IPS DF 6.9 (cell line): ENCODE results near the gene AP2A2.
"Not testable (repeated sequence)": the region's sequence is repeated elsewhere in the genome, so short reads cannot be mapped to it uniquely, and the experiment has no call there.

Source experiments
- DNase-seq: peaks from one replicate; pipeline ENCODE4 v3.0.0-alpha.2; 2013; ENCODE audit warnings: low read depth, low spot score
- H3K27ac ChIP-seq: one replicate; pipeline ENCODE4 v1.5.1; 2013; ENCODE audit warnings: low read length, control low read depth
- H3K27me3 ChIP-seq: 2 replicates; pipeline ENCODE4 v1.6.1; 2013; ENCODE audit warnings: mild to moderate bottlenecking, low read length; ENCODE audit not compliant: control insufficient read depth, insufficient read depth
- H3K36me3 ChIP-seq: 2 replicates; pipeline ENCODE4 v1.6.1; 2013; ENCODE audit warnings: low read length; ENCODE audit not compliant: control insufficient read depth, insufficient read depth
- H3K4me1 ChIP-seq: 2 replicates; pipeline ENCODE4 v1.6.1; 2013; ENCODE audit warnings: low read length; ENCODE audit not compliant: control insufficient read depth, insufficient read depth
- H3K4me3 ChIP-seq: 2 replicates; pipeline ENCODE4 v1.5.1; 2013; ENCODE audit warnings: mild to moderate bottlenecking, low read length
- H3K9me3 ChIP-seq: 2 replicates; pipeline ENCODE4 v1.6.1; 2013; ENCODE audit warnings: low read length, inconsistent platforms; ENCODE audit not compliant: control insufficient read depth, insufficient read depth
- WGBS: extraction: QIAGEN DNeasy Blood & Tissue Kit; methylation state at CpG from one replicate; pipeline ENCODE4 v1.1.7; 2013; ENCODE audit warnings: mixed read lengths, missing lambda C conversion rate; ENCODE audit not compliant: insufficient read length, insufficient coverage; 5-methylcytosine and 5-hydroxymethylcytosine counted together

The AP2A2 gene

DNA sequence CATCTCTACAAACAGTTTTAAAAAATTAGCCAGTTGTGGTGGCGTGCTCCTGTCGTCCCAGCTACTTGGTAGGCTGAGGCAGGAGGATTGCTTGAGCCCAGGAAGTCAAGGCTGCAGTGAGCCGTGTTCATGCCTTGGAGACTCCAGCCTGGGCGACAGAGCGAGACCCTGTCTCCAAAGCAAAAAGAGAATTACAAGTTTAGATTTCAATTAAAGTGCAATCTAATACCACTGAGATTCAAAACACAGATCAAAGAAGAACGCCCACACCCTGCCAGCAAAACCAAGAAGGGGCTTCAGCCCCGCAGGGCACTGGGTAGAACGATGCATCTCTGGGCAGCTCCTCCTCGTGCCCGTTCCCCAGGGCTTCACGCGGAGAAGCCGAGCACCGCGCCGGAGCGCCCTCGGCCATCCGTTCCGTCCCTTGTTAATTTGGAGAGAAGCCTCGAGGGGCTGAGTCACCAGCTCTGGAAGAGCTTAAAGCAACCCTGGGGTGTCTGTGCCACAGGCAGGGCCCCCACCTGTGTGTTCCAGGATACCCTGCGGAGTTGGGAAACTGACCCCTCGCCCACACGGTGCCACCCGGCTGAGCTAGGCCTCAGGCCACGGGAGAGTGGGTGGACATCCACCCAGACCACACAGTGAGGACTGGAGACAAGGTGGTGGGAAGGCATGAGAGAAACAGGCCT is 47.0 kb downstream of the AP2A2 start:
- Histone ChIP-seq H3K4me3 (no peak overlapping the region), H3K36me3 (peaks cover 32% of the 10 kb centered on the region)
- WGBS = no CpG with 5 or more reads among the region's 26 CpGs

DNA sequence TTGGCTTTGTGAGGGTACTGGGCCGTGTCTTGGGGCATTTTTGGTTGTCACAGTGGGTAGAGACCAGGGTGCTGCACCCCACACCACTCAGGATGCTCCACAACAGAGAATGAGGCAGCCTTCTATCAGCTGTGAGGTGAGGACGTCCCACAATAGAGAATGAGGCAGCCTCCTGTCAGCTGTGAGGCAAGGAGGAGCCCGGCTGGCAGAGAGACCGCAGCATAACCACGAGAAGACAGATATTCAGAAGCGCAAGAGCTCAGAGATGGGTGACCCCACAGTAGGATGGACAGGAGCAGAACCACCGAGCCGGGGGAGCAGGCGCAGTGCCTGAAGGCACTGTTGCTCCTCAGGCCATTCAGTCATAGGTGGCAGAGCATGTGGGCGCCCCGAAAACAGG is 47.6 kb downstream of the AP2A2 start:
- no peaks in the 10 kb centered on the region for H3K9me3 ChIP-seq
- no peaks in the 10 kb centered on the region for H3K27me3 ChIP-seq
- no peak overlapping the region for H3K27ac ChIP-seq
- H3K4me1 ChIP-seq = no peaks in the 10 kb centered on the region; the same call in 1 of the 2 replicates
- no CpG with 5 or more reads among the region's 11 CpGs for WGBS
- no peak for DNase-seq
- no peak overlapping the region for H3K4me3 ChIP-seq
- H3K36me3 ChIP-seq = peaks cover 32% of the 10 kb centered on the region

More for the DNA sequence above, 47.0 kb downstream of the AP2A2 start:
- no peak for DNase-seq
- Histone ChIP-seq H3K27ac (no peak overlapping the region), H3K9me3 (no peaks in the 10 kb centered on the region), H3K27me3 (no peaks in the 10 kb centered on the region), H3K4me1 (no peaks in the 10 kb centered on the region; the same call in 1 of the 2 replicates)

DNA sequence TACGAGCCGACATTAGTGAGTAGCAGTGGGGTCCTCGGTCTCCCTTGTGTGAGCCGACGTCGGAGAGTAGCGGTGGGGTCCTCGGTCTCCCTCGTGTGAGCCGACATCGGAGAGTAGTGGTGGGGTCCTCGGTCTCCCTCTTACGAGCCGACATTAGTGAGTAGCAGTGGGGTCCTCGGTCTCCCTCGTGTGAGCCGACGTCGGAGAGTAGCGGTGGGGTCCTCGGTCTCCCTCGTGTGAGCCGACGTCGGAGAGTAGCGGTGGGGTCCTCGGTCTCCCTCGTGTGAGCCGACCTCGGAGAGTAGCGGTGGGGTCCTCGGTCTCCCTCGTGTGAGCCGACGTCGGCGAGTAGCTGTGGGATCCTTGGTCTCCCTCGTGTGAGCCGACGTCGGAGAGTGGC is 49.7 kb downstream of the AP2A2 start:
- H3K27me3 ChIP-seq, H3K4me3 ChIP-seq, H3K9me3 ChIP-seq, H3K4me1 ChIP-seq, H3K27ac ChIP-seq, DNase-seq: not testable (repeated sequence)
- no CpG with 5 or more reads among the region's 41 CpGs for WGBS
- peaks cover 23% of the 10 kb centered on the region for H3K36me3 ChIP-seq

DNA sequence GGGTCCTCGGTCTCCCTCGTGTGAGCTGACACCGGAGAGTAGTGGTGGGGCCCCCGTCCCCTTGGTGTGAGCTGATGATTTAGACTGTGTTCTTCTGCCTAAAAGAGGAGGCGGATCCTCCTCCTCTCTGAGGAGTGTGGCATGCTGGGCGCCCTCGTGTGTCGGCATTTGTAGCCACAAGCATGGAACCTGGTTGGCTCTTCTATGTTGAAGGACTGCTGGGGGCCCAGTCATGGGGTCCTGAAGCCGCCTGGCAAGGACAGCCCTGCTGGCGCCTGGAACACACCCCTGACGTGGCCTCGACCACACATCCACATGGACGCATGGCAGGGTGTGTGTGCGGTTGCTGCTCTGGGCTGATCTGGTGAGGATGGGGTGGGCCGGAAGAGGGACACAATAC is 50.2 kb downstream of the AP2A2 start:
- DNase-seq = no peak
- no CpG with 5 or more reads among the region's 15 CpGs for WGBS
- no peaks in the 10 kb centered on the region for H3K9me3 ChIP-seq
- no peak overlapping the region for H3K27ac ChIP-seq
- H3K4me3 ChIP-seq = no peak overlapping the region
- H3K27me3 ChIP-seq = no peaks in the 10 kb centered on the region
- H3K4me1 ChIP-seq = no peaks in the 10 kb centered on the region; the same call in 1 of the 2 replicates
- peaks cover 22% of the 10 kb centered on the region for H3K36me3 ChIP-seq

DNA sequence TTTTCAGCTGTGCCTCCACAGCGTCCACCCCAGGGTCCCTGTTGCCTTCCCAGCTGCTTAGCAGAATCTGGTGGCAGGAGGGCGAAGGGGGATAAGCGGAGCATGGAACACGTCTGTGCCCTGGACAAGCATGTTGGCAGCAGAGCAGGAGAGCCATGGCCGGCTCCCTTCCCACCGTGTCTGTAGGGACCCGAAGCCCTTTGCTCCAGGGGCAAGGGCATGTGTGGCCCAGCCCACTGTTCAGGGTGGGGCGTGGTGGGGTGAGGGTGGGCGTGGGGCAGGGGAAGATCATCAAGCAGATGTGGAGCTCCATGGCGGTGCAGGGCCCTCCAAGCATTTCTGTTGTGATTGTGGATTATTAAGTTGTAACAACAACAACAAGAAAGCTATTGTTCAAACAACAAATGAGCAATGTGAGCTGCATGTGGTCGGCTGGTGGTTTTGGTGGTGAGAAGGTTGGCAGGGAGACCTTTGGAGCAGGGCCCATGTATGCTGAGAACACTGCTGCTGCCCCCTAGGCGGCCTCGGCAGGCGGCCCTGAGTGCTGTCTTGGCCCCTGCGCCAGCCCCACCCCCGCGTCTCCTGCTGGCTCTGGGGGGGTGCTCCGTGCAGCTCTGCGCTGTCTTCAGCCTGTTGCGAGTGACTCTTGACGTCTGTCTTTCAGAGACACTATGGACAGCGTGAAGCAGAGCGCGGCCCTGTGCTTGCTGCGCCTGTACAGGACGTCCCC is 50.9 kb downstream of the AP2A2 start:
- no CpG with 5 or more reads among the region's 26 CpGs for WGBS
- Histone ChIP-seq H3K36me3 (peaks cover 26% of the 10 kb centered on the region), H3K4me1 (no peaks in the 10 kb centered on the region; the same call in 1 of the 2 replicates), H3K4me3 (no peak overlapping the region), H3K9me3 (no peaks in the 10 kb centered on the region), H3K27ac (no peak overlapping the region), H3K27me3 (no peaks in the 10 kb centered on the region)
- DNase-seq = no peak

DNA sequence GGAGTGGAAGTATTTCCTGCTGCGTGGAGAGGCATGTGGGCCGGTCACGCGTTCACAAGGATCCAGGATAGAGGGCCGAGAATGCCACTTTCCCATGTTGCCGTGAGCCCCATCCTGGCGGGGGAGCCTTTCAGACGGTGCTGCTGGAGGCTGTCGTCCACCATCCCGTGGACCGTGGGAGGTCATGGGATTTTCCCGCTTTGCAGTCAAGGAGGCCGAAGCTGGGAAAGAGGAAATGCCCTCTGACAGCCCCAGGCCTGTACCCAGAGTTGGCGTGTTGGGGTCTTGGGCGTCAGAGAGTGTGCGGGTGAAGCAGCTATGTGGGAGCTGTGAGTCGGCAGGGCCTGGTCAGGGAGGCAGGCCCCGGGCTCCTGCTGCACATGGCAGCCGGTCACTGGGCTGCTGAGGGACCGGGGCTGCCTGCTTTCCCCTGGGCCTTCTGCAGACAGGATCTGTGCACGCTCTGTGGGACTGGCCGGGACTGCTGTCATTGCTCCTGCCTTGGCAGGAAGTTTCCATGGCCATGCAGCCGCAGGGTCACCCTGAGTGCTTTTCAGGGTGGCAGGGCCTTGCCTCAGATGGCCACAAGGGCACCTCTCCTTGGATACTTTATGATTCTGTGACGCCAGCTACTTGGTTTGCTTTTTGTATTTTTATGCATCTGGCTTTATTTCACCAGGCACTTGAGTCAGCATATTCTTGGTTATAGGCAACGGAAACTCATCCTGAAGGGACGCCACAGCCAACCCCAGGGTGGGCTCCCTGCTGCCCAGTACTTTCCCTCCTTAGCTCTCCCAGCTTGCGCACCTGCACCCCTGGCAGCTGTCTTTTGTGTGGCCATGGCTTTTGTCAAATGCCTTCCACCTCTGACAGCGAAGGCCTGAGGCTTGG is 52.4 kb downstream of the AP2A2 start:
- no peak for DNase-seq
- peaks cover 18% of the 10 kb centered on the region for H3K36me3 ChIP-seq
- H3K4me1 ChIP-seq = no peaks in the 10 kb centered on the region; the same call in 1 of the 2 replicates
- no peak overlapping the region for H3K4me3 ChIP-seq
- H3K27me3 ChIP-seq = no peaks in the 10 kb centered on the region
- H3K9me3 ChIP-seq = no peaks in the 10 kb centered on the region
- no CpG with 5 or more reads among the region's 28 CpGs for WGBS
- no peak overlapping the region for H3K27ac ChIP-seq

DNA sequence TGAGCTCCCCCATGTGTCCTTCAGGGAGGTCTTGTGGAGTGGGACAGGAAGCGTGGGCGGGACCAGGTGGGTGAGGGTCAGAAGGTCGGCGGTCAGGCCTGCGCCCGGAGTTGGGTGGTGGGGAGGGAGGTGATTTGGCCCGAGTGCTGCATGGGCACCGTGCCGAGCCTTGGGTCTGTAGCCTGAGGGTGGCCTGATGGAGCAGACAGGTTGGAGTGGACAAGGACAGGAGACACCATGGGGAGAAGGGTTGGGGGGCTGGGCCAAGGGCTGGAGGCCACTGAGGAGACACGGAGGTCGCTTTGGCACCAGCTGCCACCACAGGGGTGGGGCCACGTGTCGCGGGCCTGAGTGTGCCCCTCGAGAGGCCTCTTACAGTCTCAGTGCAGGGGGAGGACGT is 53.1 kb downstream of the AP2A2 start:
- WGBS = no CpG with 5 or more reads among the region's 16 CpGs
- H3K27ac ChIP-seq = no peak overlapping the region
- H3K27me3 ChIP-seq = no peaks in the 10 kb centered on the region
- H3K4me1 ChIP-seq = no peaks in the 10 kb centered on the region; the same call in 1 of the 2 replicates
- no peak for DNase-seq
- H3K4me3 ChIP-seq = no peak overlapping the region
- peaks cover 20% of the 10 kb centered on the region for H3K36me3 ChIP-seq
- no peaks in the 10 kb centered on the region for H3K9me3 ChIP-seq

DNA sequence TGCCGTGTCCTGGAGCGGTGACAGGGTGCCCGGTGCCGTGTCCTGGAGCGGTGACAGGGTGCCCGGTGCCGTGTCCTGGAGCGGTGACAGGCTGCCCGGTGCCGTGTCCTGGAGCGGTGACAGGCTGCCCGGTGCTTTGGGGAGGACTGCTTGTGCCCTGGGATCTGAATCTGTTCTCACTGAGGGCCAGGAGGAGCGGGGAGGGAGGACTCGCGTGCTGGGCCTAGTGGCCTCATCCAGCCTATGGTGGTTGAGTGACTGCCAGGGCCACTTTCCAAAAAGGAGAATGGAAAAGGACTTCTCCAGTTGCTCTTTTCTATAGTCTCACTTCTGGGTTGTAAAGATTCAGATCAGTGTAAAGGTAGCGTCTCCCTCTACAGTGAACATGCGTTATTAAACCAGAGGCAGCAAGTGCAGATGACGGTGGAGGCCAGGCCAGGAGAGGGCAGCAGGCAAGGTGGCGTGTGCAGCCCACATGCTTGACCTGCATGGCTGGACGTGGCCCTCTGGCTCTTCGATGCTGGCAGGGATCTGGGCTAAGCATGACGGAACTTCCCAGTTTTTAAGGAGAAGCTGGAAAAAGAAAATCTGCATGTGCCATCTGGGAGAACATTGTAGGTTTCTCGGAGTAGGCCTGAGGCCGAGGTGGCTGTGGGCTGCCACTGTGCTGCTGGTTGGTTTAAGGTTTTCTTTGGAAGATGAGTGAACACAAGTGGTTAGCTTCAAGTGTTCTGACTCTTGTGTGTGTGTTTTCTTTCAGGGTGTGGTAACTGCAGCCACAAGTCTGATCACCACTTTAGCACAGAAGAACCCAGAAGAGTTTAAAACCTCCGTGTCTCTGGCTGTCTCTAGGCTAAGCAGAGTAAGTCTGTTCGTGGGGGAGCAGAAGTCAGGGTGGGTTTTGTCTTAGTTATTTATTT is 55.0 kb downstream of the AP2A2 start:
- no peaks in the 10 kb centered on the region; the same call in 1 of the 2 replicates for H3K4me1 ChIP-seq
- no peaks in the 10 kb centered on the region for H3K27me3 ChIP-seq
- DNase-seq = no peak
- H3K27ac ChIP-seq = no peak overlapping the region
- H3K4me3 ChIP-seq = no peak overlapping the region
- no CpG with 5 or more reads among the region's 26 CpGs for WGBS
- H3K36me3 ChIP-seq = peaks cover 33% of the 10 kb centered on the region
- no peaks in the 10 kb centered on the region for H3K9me3 ChIP-seq

DNA sequence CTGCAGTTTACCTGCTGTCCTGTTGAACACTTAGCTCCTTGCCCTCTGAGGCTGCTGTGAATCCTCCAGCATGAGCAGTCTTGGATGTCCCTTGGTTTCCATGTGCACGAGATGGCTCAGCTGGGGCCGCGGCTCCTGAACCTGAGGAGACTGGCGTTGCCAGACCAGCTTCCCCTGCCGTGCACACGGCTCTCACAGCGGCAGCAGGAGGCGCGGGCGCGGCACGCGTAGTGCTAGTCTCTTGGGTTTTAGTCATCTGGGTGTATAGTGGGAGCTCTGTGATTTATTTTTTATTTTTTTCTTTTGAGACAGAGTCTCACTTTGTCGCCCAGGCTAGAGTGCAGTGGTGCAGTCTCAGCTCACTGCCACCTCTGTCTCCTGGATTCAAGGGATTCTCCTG is 56.1 kb downstream of the AP2A2 start:
- H3K9me3 ChIP-seq = no peaks in the 10 kb centered on the region
- H3K27ac ChIP-seq = no peak overlapping the region
- no peak overlapping the region for H3K4me3 ChIP-seq
- H3K4me1 ChIP-seq = no peaks in the 10 kb centered on the region
- DNase-seq = no peak
- no CpG with 5 or more reads among the region's 14 CpGs for WGBS
- peaks cover 42% of the 10 kb centered on the region for H3K36me3 ChIP-seq
- no peaks in the 10 kb centered on the region for H3K27me3 ChIP-seq
